Effector memory CD4-positive, alpha-beta T cell (primary cell): ENCODE results near the gene LYPD5.

Source experiments
- DNase-seq, 3 donors: peaks; one replicate each; pipeline ENCODE4 v3.0.0-alpha.2; 2020
- H3K27ac ChIP-seq: 2 replicates; pipeline ENCODE4 v1.7.0; 2013; ENCODE audit warnings: mild to moderate bottlenecking, low read length, moderate library complexity; ENCODE audit not compliant: insufficient read depth, poor library complexity, severe bottlenecking
- H3K27me3 ChIP-seq: replicated peaks from 2 replicates; pipeline ENCODE4 v1.7.0; 2013; ENCODE audit warnings: mild to moderate bottlenecking, low read length; ENCODE audit not compliant: insufficient read depth, control insufficient read depth, poor library complexity, severe bottlenecking
- H3K36me3 ChIP-seq: 2 replicates; pipeline ENCODE4 v1.7.0; 2013; ENCODE audit warnings: mild to moderate bottlenecking, low read length, moderate library complexity; ENCODE audit not compliant: control insufficient read depth, insufficient read depth
- H3K4me1 ChIP-seq: 2 replicates; pipeline ENCODE4 v1.7.0; 2013; ENCODE audit warnings: low read length, mild to moderate bottlenecking; ENCODE audit not compliant: control insufficient read depth, insufficient read depth, poor library complexity, severe bottlenecking
- H3K4me3 ChIP-seq: 2 replicates; pipeline ENCODE4 v1.7.0; 2013; ENCODE audit warnings: low read length, low read depth, mild to moderate bottlenecking; ENCODE audit not compliant: insufficient read depth, poor library complexity, severe bottlenecking
- H3K9me3 ChIP-seq: 2 replicates; pipeline ENCODE4 v1.7.0; 2013; ENCODE audit warnings: mild to moderate bottlenecking, low read length, moderate library complexity; ENCODE audit not compliant: control insufficient read depth

Gene LYPD5

DNA sequence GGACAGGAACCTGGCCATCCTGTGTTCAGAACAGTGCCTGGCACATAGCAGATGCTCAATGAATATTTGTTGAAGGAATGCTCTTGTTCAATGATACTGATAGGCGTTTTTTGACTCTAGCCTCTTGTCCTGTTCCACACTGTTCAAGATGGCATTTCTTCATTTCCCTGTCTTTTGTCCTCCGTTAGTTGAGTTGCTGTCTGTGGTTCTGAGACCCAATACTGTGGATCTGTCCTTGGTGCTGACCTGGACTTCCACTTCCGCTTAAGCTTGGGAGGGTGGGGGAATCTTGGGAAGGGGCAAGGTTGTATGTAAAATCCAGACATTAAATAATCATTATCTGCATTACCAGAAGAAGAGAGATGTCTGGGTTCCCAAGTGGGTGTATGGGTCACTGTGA, 13.2 kb downstream of the LYPD5 start:
- Histone ChIP-seq H3K36me3 (no peaks in the 10 kb centered on the region), H3K4me3 (no peak overlapping the region), H3K27ac (no peak overlapping the region), H3K9me3 (no peaks in the 10 kb centered on the region), H3K27me3 (no peaks in the 10 kb centered on the region), H3K4me1 (peaks cover 14% of the 10 kb centered on the region)
- DNase-seq: no peak

DNA sequence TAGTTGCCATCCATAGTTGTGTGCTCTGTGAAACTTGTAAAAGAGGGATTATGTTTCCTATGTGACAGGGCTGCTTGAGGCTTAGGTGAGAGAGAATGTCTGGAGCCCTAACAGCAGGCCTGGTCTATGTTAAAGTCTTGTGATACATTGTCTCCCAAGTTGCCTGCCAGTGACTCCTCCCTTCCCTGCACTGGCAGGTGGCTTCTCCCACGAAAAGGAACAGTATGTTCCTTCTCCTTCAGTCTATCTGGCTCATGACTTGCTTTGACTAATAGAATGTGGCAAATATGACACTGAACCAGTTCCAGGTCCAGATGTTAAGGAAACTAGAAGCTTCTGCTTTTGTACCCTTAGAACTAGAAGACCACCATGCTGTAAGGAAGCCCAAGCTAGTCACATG, 15.6 kb downstream of the LYPD5 start:
- no peaks in the 10 kb centered on the region for H3K9me3 ChIP-seq
- H3K27ac ChIP-seq: no peak overlapping the region
- no peak for DNase-seq
- H3K36me3 ChIP-seq: no peaks in the 10 kb centered on the region
- no peak overlapping the region for H3K4me3 ChIP-seq
- H3K27me3 ChIP-seq: no peaks in the 10 kb centered on the region
- H3K4me1 ChIP-seq: peaks cover 22% of the 10 kb centered on the region

DNA sequence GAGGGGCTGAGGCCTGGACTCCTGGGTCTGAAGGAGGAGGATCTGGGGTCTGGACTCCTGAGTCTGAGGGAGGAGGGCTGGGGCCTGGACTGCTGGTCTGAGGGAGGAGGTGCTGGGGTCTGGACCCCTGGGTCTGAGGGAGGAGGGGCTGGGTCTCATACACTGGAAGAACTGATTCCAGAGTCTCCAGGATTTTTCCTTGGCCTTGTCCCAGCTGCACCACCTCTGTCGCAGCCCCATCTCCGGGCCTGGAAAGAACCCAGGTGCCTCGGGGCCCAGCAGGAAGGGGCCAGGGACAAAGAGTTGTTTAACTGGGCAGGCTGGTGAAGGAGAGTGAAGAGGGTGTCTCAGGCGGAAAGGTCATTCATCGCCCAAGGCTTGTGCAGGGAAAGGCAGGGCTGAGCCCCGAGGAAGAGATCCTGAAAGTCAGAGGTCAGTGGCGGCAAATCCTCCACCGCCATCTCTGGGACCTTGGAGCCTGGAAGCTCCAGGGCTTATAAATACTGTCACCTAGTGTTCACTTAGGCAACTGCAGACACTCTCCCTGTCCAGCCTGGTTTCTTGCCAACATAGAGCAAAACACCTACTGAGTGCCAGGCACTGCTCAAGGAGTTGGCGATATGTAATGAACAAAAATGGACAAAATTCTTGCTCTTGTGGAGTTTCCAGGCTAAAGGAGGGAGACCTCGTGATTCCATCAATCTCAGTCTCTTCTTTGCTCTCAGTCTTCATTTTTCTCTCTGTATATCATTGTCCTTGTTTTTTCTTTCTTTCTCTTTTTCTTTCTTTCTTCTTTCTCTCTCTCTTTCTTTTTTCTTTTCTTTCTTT, 17.1 kb downstream of the LYPD5 start:
- Histone ChIP-seq H3K27ac (peak overlapping the region; percentile 71), H3K4me3 (no peak overlapping the region), H3K36me3 (no peaks in the 10 kb centered on the region), H3K4me1 (peaks cover 30% of the 10 kb centered on the region), H3K9me3 (no peaks in the 10 kb centered on the region), H3K27me3 (no peaks in the 10 kb centered on the region)
- DNase-seq: peak; percentile 20 to 49 (median 28)

DNA sequence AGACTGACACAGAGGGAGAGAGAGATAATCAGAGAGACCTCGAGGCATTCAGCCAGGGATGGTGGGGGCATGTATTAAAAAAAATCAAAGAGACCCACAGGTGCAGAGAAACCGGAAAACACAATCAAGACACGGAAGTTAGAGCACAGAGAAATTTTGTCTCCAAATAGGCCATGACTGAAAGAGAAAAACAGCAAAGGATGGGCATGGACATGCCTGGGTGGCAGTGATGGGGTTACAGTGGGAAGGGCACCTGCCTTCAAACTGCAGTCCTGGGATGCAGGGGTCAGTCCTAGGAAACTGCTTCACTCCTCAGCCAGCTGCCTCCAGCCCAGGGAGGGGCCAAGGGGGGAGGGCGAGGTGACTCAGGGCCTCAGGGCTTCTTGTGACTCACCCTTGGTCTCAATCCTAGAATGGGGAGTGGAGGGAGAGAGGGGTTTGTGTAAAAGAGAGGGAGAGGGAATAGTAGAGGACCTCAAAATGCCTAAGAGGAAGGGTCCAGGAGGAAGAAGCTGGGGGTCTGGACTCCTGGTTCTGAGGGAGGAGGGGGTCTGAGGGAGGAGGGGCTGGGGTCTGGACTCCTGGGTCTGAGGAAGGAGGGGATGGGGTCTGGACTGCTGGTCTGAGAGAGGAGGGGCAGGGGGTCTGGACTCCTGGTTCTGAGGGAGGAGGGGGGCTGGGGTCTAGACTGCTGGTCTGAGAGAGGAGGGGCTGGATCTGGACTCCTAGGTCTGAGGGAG, 17.8 kb downstream of the LYPD5 start:
- H3K9me3 ChIP-seq: no peaks in the 10 kb centered on the region
- H3K27ac ChIP-seq: peak overlapping the region; percentile 71
- H3K4me3 ChIP-seq: no peak overlapping the region
- peak; percentile 36 to 57 (median 39) for DNase-seq
- no peaks in the 10 kb centered on the region for H3K36me3 ChIP-seq
- peaks cover 37% of the 10 kb centered on the region for H3K4me1 ChIP-seq
- no peaks in the 10 kb centered on the region for H3K27me3 ChIP-seq

DNA sequence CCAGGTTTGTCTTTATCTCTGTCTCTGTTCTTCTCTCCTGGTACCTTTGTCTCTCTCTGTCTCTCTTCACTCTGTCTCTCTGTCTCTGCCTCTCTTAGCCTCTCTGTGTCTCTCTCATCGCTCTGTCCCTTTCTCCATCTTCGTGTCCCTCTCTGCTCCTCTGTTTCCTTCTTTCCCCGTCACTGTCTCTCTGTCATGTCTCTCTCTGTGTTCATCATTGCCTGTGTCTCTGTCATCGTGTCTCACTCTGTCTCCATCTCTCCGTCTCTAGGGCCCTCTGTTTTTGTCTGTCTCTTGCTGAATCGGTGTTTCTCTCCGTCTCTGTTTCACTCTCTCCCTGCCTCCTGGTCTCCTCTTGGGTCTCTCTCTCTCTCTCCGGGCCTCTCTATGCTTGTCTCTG, 18.6 kb downstream of the LYPD5 start:
- peak overlapping the region; percentile 71 for H3K27ac ChIP-seq

DNA sequence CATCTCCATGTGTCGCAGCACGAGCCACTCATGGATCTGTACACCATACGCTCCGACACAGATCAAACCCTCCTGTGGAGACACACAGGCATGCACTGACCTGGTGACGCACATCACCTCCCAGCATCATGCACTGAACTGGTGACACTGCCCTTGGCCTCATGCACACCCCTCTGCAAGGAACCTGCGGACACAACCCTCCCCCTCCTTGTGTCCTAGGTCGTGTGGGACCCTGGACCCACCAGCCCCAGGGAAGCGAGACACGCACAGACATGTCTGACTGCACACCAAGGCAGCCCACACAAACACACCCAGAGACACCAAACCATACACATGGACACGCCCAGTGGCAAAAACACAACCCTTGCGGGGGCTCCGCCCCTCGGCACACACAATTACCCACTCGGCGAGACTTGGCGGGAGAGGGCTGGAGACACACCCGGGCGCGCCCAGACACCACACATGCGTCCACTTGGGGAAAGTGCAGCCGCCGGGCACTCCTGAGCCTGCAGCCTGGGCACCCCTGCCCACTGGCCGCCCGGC, 19.5 kb downstream of the LYPD5 start:
- Histone ChIP-seq H3K27me3 (no peaks in the 10 kb centered on the region), H3K27ac (peak overlapping the region; percentile 19), H3K9me3 (no peaks in the 10 kb centered on the region), H3K4me3 (no peak overlapping the region), H3K36me3 (no peaks in the 10 kb centered on the region), H3K4me1 (peaks cover 54% of the 10 kb centered on the region)
- no peak for DNase-seq

More for the DNA sequence above, 18.6 kb downstream of the LYPD5 start:
- Histone ChIP-seq H3K27me3 (no peaks in the 10 kb centered on the region), H3K4me1 (peaks cover 45% of the 10 kb centered on the region), H3K4me3 (no peak overlapping the region), H3K9me3 (no peaks in the 10 kb centered on the region), H3K36me3 (no peaks in the 10 kb centered on the region)
- DNase-seq: no peak

DNA sequence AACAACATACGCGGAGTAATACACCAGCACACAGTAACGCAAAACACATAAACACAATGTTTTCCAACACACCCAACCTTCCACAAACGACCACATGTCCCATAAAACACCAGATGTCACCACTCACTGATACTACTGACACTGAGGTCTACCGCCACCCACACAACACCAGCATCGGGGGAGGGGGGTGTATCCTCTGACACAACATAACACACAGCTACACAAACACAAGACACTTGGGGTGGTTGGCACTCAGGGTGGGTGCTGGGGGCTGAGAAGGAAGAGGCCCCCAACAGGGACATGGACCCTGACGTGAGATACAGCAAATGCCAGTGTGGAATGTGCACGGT, 20.0 kb downstream of the LYPD5 start:
- DNase-seq: no peak
- Histone ChIP-seq H3K27ac (peak overlapping the region; percentile 19), H3K4me1 (peaks cover 59% of the 10 kb centered on the region), H3K4me3 (no peak overlapping the region), H3K27me3 (no peaks in the 10 kb centered on the region), H3K36me3 (no peaks in the 10 kb centered on the region), H3K9me3 (no peaks in the 10 kb centered on the region)

DNA sequence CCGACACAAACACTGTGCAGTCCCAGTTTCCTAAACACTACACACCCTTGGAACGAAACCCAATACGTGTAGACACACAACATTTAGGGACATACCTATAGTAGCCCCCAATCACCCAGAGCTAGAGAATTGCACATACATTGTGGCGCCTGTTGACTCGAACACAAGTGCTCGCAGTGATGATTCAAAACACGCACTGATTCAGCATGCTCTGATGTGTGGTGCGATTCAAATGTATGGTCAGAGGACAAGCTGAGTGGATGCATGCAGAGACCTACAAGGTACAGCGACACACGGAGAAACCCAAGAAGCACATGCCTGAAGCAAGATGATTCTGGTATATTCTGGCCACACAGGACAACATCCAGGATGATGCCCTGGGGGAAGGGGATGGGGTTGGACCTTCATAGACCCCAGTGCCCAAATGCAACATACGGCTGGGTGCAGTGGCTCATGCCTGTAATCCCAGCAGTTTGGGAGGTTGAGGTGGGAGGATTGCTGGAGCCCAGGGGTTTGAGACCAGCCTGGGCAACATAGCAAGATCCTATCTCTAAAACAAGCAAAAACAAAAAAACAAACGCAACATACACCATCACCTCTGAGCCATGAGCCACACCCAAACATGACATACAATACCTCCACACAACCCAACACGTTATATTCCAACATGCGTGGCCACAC, 20.5 kb downstream of the LYPD5 start:
- H3K36me3 ChIP-seq: no peaks in the 10 kb centered on the region
- H3K4me3 ChIP-seq: peak overlapping the region; percentile 6
- H3K27me3 ChIP-seq: no peaks in the 10 kb centered on the region
- H3K9me3 ChIP-seq: no peaks in the 10 kb centered on the region
- no peak for DNase-seq
- peaks cover 64% of the 10 kb centered on the region for H3K4me1 ChIP-seq
- peak overlapping the region; percentile 72 for H3K27ac ChIP-seq

DNA sequence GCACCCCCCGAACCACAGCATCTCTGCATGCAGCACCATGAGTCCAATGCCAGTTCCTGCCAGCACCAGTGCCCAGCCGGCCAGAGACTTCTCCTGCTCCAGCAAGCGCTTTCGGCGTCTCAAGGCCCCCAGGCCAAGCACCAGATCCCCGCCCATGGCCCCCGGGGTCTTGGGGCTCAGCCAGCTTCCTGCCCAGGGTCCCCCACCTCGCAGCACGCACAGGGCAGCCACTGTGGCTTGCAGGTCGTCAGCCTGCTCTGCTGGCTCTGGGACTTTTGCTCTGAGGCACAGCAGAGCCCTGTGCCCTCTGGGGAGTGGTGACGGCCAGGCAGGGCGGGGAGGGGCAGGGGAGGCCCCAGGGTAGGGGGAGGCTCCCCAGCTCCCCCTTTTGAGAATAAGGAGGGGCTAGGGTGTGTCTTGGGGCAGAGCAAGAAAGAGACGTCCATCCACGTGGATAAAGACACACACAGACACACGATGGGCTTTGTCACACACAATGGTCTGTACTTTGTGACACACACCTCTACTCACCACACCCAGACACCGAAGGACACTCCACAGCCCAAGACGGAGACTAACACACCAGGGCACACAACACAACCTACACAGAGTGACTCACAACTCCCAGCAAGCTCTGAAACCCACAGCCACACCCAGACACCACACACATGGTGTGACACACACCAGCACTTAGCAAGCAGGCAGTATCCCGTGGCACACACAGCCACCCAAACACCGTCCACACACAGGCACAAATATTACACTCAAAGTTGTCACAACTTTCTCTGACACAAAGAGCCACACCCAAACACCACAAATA, 21.3 kb downstream of the LYPD5 start, which contains the start of gene KCNN4:
Gene KCNN4 (minus strand): TSS at position 268 of the 820 bp plus-strand sequence. CDS start 112 bp downstream, at position 156.
- Histone ChIP-seq H3K4me1 (peaks cover 72% of the 10 kb centered on the region), H3K27ac (peak within 1 kb of the TSS; percentile 72), H3K36me3 (no peaks in the 10 kb centered on the region), H3K27me3 (no peaks in the 10 kb centered on the region), H3K4me3 (peak within 1 kb of the TSS; percentile 51), H3K9me3 (no peaks in the 10 kb centered on the region)
- DNase-seq: peak; percentile 34 to 45 (median 39)
